GM12892 (cell line): ENCODE results near the gene SCUBE1.

ENCODE experiments used
- POLR2A ChIP-seq: IDR thresholded peaks from 2 replicates; pipeline ENCODE4 v1.6.1; 2011; ENCODE audit warnings: low read depth, low read length, control low read depth
- POLR2AphosphoS5 ChIP-seq: IDR thresholded peaks from 2 replicates; pipeline ENCODE4 v1.6.1; 2011; ENCODE audit warnings: low read depth, low read length, control low read depth

GRCh38 chr22:43317239-43317638 is 25.9 kb downstream of the SCUBE1 start:
- TF ChIP-seq POLR2A (no peak), POLR2AphosphoS5 (no peak)
